HL-60 (cell line): ENCODE results near the gene WFIKKN1.

Source experiments
- DNase-seq, 2 experiments: peaks; one replicate each; pipeline ENCODE4 v3.0.0-alpha.2; 2010 to 2020; ENCODE audit warnings: low read depth in 1 of 2, low spot score in 1 of 2
- H3K27ac ChIP-seq: fragments of 250-450 bp; sonication (Bioruptor Pico); replicated peaks from 2 replicates; pipeline ENCODE4 v1.5.1; 2020; ENCODE audit warnings: mild to moderate bottlenecking, moderate library complexity
- H3K27me3 ChIP-seq: fragments of 250-450 bp; sonication (Bioruptor Pico); 2 replicates; pipeline ENCODE4 v1.5.1; 2021; ENCODE audit warnings: mild to moderate bottlenecking, moderate library complexity; ENCODE audit not compliant: insufficient read depth, poor library complexity, severe bottlenecking
- H3K4me3 ChIP-seq: replicated peaks from 2 replicates; pipeline ENCODE4 v1.5.1; 2011; ENCODE audit warnings: mild to moderate bottlenecking, control low read depth, low read length; ENCODE audit not compliant: insufficient read depth
- GABPA ChIP-seq: IDR thresholded peaks from 2 replicates; pipeline ENCODE4 v1.6.1; 2012; ENCODE audit warnings: low read depth
- POLR2AphosphoS5 ChIP-seq: IDR thresholded peaks from 2 replicates; pipeline ENCODE4 v1.6.1; 2012; ENCODE audit warnings: low read depth
- SPI1 ChIP-seq: IDR thresholded peaks from 2 replicates; pipeline ENCODE4 v1.6.1; 2012; ENCODE audit warnings: low read depth, mild to moderate bottlenecking, borderline replicate concordance
- TF ChIP-seq, protein P1 (sequence below): IDR thresholded peaks from 2 replicates; pipeline ENCODE4 v1.6.1; 2012; ENCODE audit warnings: low read depth; ENCODE audit not compliant: insufficient replicate concordance
- TF ChIP-seq, protein P2 (sequence below): IDR thresholded peaks from one replicate; pipeline ENCODE4 v1.5.1; 2011; ENCODE audit warnings: low read length, control low read depth, inconsistent platforms; ENCODE audit not compliant: insufficient read depth

Gene WFIKKN1

DNA sequence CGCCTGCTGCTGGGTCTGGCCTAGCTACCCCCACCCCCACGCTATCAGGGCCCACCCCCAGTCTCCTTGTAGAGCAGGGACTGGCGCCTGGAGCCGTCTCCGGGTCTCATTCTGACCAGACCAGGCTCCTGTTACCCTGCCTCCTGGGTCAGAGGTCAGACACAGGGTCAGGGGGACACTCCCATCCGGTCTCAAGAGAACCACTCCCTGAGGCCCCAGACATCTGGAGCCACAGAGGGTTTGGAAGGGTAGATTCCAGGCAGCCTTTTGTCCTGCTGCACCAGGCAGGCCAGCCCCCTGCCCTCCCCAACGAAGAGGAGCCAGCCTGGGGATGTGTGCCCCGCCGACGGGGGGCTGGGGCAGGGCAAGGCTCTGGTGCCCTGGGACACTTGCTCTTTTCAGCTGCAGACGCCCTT is 944 bp upstream of the WFIKKN1 start:
- H3K27me3 ChIP-seq, result no peaks in the 10 kb centered on the region
- TF ChIP-seq GABPA (no peak), SPI1 (no peak), POLR2AphosphoS5 (no peak)
- TF ChIP-seq, protein P1, sequence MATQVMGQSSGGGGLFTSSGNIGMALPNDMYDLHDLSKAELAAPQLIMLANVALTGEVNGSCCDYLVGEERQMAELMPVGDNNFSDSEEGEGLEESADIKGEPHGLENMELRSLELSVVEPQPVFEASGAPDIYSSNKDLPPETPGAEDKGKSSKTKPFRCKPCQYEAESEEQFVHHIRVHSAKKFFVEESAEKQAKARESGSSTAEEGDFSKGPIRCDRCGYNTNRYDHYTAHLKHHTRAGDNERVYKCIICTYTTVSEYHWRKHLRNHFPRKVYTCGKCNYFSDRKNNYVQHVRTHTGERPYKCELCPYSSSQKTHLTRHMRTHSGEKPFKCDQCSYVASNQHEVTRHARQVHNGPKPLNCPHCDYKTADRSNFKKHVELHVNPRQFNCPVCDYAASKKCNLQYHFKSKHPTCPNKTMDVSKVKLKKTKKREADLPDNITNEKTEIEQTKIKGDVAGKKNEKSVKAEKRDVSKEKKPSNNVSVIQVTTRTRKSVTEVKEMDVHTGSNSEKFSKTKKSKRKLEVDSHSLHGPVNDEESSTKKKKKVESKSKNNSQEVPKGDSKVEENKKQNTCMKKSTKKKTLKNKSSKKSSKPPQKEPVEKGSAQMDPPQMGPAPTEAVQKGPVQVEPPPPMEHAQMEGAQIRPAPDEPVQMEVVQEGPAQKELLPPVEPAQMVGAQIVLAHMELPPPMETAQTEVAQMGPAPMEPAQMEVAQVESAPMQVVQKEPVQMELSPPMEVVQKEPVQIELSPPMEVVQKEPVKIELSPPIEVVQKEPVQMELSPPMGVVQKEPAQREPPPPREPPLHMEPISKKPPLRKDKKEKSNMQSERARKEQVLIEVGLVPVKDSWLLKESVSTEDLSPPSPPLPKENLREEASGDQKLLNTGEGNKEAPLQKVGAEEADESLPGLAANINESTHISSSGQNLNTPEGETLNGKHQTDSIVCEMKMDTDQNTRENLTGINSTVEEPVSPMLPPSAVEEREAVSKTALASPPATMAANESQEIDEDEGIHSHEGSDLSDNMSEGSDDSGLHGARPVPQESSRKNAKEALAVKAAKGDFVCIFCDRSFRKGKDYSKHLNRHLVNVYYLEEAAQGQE, result no peak
- TF ChIP-seq, protein P2, sequence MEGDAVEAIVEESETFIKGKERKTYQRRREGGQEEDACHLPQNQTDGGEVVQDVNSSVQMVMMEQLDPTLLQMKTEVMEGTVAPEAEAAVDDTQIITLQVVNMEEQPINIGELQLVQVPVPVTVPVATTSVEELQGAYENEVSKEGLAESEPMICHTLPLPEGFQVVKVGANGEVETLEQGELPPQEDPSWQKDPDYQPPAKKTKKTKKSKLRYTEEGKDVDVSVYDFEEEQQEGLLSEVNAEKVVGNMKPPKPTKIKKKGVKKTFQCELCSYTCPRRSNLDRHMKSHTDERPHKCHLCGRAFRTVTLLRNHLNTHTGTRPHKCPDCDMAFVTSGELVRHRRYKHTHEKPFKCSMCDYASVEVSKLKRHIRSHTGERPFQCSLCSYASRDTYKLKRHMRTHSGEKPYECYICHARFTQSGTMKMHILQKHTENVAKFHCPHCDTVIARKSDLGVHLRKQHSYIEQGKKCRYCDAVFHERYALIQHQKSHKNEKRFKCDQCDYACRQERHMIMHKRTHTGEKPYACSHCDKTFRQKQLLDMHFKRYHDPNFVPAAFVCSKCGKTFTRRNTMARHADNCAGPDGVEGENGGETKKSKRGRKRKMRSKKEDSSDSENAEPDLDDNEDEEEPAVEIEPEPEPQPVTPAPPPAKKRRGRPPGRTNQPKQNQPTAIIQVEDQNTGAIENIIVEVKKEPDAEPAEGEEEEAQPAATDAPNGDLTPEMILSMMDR, result no peak
- no peak for DNase-seq
- H3K4me3 ChIP-seq, result no peak overlapping the region
- H3K27ac ChIP-seq, result no peak overlapping the region

DNA sequence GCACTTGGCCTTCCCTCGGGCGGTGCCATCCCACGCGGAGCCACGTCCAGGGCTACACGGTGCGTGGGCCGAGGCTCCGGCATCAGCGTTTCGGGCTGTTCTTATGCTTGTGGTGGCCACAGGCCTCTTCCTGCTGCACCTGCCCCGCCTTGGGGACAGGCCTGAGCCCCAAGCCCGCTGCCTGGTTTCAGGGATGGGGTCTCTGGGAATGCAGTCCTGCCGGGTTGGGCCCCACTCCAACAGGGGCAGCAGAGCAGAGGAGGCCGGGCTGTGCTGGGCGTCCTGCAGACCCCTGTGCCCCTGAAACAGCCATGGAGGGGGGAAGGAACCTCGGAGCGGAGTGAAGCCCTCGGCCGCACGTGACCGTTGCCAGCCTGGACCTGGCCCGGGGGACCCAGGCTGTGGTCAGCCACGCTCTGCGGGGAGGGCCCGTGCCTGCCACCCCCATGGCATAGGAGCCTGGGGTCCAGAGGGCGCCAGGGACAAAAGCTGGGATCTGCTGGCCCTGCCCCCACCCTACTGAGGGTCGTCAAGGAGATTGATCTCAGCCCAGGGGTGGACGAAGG is 453 bp upstream of the WFIKKN1 start:
- Histone ChIP-seq H3K27me3 (no peaks in the 10 kb centered on the region), H3K4me3 (no peak overlapping the region), H3K27ac (no peak overlapping the region)
- TF ChIP-seq SPI1, result no peak
- TF ChIP-seq, protein P1, result no peak
- TF ChIP-seq GABPA, result no peak
- TF ChIP-seq POLR2AphosphoS5, result no peak
- TF ChIP-seq, protein P2, result no peak
- no peak for DNase-seq

DNA sequence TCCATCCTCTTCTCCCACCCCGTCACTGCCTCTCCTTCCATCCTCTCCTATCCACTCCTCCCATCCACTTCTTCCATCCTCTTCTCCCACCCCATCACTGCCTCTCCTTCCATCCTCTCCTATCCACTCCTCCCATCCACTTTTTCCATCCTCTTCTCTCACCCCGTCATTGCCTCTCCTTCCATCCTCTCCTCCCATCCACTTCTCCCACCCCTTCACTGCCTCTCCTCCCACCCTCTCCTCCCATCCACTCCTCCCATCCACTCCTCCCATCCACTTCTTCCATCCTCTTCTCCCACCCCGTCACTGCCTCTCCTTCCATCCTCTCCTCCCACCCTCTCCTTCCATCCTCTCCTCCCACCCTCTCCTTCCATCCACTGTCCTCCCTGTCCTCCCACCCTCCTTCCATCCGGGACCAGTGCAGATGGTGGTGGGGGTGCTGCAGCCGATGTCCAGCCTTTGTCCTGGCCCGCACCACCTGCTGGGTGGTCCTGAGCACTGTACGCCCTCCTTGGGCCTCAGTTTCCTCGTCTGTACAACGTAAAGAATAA is 1.1 kb downstream of the WFIKKN1 start:
- no peak overlapping the region for H3K27ac ChIP-seq
- TF ChIP-seq GABPA (no peak), SPI1 (no peak)
- TF ChIP-seq, protein P1, result no peak
- TF ChIP-seq, protein P2, result no peak
- DNase-seq, result no peak

More for the DNA sequence above, 1.1 kb downstream of the WFIKKN1 start:
- Histone ChIP-seq H3K4me3 (no peak overlapping the region), H3K27me3 (no peaks in the 10 kb centered on the region)
